ENCODE measurements around the gene MOCS1.

DNA sequence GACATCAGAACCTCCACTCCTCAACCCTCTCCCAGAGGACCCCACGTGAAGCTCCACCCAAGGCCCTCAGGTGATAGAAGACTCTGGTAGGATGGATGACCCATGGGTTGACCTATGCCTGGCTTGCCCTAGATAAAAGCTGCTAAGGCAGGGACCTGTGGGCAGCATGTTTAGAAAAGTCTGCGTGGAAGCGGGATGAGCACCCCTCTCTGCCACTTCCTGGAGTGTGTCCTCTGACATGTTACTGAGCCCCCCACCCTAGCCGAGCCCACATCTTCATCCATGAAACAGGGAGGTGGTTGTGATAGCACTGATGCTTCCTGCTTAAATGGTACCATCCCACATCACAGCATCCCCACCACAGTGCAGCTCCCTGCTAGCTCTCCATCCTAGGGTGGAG, 21.8 kb downstream of the MOCS1 start:
- TF ChIP-seq POLR2A (IDR thresholded peaks at IDR 0.05): no peak
- TF ChIP-seq, protein P1, sequence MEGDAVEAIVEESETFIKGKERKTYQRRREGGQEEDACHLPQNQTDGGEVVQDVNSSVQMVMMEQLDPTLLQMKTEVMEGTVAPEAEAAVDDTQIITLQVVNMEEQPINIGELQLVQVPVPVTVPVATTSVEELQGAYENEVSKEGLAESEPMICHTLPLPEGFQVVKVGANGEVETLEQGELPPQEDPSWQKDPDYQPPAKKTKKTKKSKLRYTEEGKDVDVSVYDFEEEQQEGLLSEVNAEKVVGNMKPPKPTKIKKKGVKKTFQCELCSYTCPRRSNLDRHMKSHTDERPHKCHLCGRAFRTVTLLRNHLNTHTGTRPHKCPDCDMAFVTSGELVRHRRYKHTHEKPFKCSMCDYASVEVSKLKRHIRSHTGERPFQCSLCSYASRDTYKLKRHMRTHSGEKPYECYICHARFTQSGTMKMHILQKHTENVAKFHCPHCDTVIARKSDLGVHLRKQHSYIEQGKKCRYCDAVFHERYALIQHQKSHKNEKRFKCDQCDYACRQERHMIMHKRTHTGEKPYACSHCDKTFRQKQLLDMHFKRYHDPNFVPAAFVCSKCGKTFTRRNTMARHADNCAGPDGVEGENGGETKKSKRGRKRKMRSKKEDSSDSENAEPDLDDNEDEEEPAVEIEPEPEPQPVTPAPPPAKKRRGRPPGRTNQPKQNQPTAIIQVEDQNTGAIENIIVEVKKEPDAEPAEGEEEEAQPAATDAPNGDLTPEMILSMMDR (IDR thresholded peaks at IDR 0.05): no peak
